Neural cell (in vitro differentiated cells): ENCODE data around the gene LHX5.

Experiments used
- EP300 ChIP-seq: fragments of 450-650 bp; conservative IDR thresholded peaks from 2 replicates; pipeline ENCODE4 v1.6.1; 2014; ENCODE audit warnings: antibody characterized with exemption, mild to moderate bottlenecking, moderate library complexity; ENCODE audit not compliant: poor library complexity, severe bottlenecking
- EZH2 ChIP-seq: fragments of 200-600, 300-800 bp; shearing (Covaris generic), sonication (generic); IDR thresholded peaks from 2 replicates; pipeline ENCODE4 v1.6.1; 2014; ENCODE audit warnings: antibody characterized with exemption, low read length, borderline replicate concordance, mild to moderate bottlenecking; ENCODE audit not compliant: insufficient read depth, poor library complexity, severe bottlenecking
- RAD21 ChIP-seq: fragments of 450-650 bp; conservative IDR thresholded peaks from 2 replicates; pipeline ENCODE4 v1.6.1; 2014; ENCODE audit warnings: antibody characterized with exemption, mild to moderate bottlenecking, moderate library complexity
- SMC3 ChIP-seq: fragments of 450-650 bp; conservative IDR thresholded peaks from 2 replicates; pipeline ENCODE4 v1.6.1; 2014; ENCODE audit warnings: antibody characterized with exemption, mild to moderate bottlenecking, moderate library complexity; ENCODE audit not compliant: poor library complexity

DNA sequence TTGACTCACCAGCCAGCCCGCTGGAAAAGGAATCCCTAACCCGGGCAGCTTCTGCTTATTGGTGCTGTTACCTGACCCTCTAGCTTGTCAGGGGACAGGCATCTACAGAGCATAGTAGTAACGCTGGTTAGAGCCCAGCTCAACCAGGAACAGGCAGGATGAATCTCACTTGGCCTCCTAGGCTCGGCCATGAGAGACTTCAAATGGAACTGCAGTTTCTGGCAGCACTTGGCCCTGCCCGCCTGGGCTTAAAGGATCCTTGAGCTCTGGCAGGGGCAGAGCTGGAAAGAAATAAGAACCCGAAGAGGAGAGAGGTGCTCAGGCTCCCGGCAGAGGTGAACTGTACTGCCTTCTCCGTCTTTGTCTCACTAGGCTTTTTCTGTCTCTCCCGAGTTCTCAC is 2.3 kb upstream of the LHX5 start:
- TF ChIP-seq SMC3: no peak
- no peak for TF ChIP-seq EP300
- no peak for TF ChIP-seq EZH2
- no peak for TF ChIP-seq RAD21
